HG02571 (cell line): Measurements from ENCODE around the gene SEMA3G.

Experiments
- ATAC-seq: cut with Tn5 transposase; IDR thresholded peaks from one replicate; pipeline ENCODE4 v1.9.1; 2021; ENCODE audit warnings: mild to moderate bottlenecking, moderate library complexity; ENCODE audit not compliant: unreplicated experiment

The SEMA3G gene

DNA sequence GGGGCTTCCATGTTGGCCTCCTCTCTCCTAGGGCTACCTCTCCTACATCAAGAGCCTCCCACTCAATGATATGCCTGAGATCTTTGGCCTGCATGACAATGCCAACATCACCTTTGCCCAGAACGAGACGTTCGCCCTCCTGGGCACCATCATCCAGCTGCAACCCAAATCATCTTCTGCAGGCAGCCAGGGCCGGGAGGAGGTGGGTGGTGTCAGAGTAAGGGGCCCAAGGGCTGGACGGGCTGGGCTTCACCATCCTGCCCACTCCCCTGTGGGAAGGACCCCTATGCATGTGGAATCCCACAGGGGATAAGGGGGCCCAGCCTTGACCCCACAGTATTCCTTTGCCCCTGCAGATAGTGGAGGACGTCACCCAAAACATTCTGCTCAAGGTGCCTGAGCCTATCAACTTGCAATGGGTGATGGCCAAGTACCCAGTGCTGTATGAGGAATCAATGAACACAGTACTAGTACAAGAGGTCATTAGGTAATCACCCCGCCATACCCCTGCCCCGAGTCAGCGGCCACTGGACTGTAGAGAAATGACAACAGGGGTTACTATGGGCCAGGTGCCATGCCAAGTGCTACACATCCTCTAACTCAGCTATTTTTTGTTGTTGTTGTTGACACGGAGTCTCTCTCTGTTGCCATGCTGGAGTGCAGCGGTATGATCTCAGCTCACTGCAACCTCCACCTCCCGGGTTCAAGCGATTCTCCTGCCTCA, 47.1 kb downstream of the SEMA3G start:
- no peak for ATAC-seq

DNA sequence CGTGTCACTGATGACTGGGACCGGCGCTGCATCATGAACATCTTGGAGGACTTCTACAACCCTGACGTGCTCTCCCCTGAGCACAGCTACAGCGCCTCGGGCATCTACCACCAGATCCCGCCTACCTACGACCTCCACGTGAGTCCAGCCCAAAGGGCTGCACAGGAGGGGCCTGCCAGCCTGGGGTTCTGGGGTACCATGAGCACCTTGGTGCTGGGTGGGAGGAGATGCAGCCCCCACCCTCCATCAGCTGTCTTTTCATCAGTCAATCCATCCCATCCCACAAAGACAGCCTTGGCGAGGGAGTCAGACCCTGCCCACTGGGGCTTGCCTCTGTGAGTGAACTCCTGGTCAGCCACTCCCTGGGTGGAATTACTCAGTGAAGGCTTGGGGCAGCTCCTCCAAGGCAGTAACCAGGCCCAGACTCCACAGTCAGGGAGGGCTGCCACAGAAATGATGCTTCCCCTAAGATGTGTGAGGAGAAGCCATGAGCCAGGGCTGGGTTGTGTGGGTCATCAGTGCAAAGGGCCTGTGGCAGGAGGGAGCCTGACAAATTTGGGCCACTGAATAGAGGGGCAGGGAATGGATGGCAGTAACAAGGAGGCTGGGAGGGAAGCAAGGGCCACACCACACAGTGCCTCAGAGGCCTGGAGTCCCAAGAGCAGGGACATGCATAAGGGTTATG, 47.9 kb downstream of the SEMA3G start:
- ATAC-seq = no peak

DNA sequence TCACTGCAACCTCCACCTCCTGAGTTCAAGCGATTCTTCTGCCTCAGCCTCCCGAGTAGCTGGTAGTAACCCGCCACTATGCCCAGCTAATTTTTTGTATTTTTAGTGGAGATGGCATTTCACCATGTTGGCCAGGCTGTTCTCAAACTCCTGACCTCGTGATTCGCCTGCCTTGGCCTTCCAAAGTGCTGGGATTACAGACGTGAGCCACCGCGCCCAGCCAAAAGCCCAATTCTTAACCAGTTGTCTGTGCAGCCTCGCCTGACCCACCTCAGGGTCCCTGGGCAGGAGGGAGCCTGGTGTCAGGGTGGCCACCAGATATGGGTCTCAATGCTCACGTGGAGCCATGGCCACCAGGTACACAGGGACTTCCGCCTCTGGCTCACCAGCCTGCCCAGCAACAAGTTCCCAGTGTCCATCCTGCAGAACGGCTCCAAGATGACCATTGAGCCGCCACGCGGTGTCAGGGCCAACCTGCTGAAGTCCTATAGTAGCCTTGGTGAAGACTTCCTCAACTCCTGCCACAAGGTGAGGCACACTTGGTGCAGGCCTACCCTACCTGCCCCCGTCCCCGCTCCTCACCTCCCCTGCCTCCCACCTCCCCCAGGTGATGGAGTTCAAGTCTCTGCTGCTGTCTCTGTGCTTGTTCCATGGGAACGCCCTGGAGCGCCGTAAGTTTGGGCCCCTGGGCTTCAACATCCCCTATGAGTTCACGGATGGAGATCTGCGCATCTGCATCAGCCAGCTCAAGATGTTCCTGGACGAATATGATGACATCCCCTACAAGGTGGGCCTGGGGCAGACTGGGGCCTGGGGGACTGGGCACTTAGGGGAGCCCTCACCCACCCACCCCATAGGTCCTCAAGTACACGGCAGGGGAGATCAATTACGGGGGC, 48.6 kb downstream of the SEMA3G start:
- no peak for ATAC-seq

DNA sequence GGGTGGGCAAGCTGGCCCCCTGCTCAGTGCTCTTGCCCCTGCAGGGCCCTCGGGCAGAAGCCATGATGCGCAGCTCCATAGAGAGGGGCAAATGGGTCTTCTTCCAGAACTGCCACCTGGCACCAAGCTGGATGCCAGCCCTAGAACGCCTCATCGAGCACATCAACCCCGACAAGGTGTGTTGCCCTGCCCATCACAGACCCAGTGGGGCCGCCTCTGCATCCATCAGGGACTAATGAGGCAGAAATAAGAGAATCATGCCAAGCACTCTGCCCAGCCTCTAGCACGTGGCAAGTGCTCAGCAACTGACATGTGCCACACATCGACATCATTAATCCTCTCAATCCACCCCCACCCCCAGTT, 49.4 kb downstream of the SEMA3G start:
- ATAC-seq = no peak

DNA sequence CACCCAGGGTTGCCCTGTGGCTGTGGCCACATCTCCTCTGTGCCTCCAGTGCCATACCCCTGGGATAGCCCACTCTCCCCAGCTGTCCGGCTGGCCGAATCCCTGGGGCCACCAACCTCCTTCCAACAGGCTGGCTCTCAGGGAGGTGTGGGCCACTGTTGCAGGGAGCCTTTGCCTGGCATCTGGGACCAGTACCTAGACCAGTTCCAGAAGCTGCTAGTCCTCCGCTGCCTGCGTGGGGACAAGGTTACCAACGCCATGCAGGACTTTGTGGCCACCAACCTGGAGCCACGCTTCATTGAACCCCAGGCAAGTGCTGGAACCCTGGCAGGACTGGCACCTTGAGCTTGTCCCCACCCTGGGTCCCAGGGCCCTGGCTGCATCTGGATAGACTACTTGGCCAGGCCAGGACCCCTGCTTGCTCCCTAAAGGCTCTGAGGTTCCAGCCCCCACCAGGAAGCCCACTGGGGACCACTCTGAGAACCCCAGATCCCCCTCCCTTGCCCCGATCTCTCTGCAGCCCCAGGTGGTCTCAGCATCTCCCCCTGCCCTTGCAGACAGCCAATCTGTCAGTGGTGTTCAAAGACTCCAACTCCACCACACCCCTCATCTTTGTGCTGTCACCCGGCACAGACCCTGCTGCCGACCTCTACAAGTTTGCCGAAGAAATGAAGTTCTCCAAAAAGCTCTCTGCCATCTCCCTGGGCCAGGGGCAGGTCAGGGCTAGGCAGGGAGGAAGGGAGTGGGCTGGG, 50.0 kb downstream of the SEMA3G start:
- no peak for ATAC-seq

DNA sequence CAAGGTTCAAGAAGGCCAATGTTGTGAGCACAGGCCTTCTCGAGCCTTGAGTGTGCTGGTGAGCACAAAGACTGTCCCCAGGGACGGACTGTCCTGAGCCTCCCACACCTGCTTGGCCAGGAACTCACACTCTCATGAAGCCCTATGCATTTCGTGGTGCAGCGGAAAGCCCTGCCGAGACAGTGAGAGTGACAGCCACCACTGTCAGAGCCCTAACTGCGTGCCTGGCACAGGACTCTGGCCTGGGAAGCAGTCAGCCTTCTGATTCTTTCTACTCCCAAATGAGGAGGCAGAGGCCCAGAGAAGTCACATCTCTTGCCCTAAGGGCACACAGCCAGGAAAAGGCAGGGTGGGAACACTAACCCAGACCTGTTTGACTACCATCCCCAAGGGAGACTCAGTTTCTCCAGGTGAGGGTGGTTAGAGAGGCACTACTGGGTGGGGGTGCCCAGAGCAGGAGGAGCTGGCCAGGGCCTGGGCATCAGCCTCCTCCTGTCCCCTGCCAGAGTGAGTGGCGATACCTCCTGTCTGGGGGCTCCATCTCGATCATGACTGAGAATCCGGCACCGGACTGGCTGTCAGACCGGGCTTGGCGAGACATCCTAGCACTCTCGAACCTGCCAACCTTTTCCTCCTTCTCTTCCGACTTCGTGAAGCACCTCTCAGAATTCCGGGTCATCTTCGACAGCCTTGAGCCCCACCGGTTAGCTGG, 50.8 kb downstream of the SEMA3G start:
- ATAC-seq = no peak

DNA sequence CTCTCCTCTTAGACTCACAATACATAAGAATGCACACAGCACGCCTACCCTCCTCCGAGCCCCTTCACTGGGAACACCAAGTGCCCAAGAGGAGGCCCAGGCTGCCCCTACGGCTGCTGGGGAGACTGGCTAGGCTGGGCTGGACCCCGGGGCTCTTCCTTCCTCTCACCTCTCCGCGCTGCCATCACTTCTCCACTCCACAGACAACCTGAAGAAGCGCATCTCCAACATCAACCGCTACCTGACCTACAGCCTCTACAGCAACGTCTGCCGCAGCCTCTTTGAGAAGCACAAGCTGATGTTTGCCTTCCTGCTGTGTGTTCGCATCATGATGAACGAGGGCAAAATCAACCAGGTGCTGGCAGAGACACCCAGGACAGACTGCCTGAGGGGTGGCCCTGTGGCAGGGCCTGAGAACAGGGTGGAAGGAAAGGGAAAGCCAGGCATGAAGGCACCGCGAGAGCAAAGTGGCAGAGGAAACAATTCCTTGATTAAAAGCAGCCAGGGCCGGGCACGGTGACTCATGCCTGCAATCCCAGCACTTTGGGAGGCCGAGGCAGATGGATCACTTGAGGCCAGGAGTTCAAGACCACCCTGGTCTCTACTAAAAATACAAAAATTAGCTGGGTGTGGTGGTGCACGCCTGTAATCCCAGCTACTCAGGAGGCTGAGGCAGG, 51.6 kb downstream of the SEMA3G start:
- ATAC-seq = no peak

DNA sequence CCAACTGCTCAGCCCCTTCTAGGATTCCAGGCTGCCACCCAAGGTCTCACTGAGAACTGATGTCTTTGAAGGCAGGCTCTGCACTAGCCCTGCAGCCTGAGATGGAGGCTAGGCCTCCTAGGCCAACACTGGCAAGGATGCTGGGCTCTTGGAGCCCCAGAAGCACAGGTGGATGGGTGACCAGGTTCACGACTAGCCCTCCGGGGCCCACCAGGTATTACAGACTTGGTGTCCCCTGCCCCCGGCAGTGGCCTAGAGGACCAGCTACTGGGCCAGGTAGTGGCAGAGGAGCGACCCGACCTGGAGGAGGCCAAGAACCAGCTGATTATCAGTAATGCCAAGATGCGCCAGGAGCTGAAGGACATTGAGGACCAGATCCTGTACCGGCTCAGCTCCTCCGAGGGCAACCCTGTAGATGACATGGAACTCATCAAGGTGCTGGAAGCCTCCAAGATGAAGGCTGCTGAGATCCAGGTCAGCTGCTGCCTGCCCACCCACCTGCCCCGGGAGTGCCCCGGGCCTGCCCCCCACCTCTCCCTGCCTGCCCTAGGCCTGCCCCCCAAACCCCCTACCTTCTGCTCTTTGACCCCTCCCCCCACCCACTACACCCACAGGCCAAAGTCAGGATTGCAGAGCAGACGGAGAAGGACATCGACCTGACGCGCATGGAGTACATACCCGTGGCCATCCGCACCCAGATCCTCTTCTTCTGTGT, 52.5 kb downstream of the SEMA3G start:
- no peak for ATAC-seq

DNA sequence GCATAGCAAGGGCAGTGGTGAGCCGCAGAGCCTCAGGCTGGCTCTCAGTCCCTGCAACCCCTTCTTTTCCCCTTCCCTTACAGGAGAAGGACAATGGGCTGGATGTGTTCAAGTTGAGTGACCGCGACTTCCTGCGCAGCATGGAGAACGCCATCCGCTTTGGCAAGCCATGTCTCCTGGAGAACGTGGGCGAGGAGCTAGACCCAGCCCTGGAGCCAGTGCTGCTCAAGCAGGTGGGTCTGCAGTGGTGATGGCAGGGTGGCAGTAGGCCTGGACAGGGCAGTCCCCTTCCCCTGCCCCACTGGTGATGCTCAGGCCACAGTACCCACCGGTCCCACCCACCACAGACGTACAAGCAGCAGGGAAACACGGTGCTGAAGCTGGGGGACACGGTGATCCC, 53.8 kb downstream of the SEMA3G start:
- no peak for ATAC-seq

DNA sequence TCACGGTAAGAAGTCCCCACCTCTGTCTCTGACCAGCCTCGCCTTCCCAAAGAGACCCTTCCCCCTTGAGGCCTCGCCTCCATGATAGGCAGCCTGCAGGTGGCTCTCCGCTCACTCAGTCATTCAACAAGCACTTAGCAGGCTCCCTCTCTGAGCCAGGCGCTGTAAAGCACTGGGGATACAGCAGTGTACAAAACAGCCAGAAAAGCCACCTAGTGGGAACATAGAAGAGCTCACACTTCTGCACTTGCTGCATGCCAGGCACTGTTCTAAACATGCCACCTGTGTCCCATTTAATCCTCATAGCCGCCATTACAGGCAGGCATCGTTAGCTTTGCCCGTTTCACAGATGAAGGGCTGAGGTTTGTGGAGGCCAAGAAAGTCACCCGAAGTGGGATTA, 56.0 kb downstream of the SEMA3G start:
- no peak for ATAC-seq

DNA sequence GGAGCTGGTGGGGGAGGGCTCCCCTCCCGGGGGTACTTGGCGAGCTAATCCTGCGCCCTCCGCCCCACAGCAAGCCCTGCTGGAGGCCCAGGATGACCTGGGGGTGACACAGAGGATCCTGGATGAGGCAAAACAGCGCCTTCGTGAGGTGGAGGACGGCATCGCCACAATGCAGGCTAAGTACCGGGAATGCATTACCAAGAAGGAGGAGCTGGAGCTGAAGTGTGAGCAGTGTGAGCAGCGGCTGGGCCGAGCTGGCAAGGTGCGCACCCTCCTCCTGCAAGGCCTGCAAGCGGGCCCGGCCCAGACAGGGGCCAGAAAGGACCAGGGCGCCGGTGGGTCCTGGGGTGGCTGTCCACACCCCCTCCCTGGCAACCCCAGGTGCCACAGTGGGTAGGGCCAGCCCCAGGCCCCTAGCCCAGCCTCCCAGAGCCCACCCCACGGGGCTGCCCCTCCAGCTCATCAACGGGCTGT, 56.5 kb downstream of the SEMA3G start:
- no peak for ATAC-seq

DNA sequence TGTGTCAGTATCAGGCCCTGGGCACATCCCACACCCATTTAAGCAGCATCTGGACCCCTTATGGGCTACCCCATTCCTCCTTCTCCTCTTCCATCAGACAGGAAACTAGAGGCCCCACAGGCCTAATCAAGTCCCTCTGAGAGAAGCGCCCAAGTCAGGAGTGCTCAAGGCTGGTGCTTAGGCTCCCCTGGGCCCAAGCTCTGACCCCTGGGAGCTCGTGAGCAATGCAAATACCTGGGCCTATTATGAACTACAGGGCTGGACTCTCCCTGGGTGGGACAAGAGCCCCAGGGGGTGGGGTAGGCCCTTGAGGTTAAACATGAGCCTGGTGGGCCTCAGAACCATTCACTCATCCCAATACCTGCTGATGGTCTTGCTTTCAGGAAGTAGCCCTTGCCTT, 57.4 kb downstream of the SEMA3G start:
- no peak for ATAC-seq

DNA sequence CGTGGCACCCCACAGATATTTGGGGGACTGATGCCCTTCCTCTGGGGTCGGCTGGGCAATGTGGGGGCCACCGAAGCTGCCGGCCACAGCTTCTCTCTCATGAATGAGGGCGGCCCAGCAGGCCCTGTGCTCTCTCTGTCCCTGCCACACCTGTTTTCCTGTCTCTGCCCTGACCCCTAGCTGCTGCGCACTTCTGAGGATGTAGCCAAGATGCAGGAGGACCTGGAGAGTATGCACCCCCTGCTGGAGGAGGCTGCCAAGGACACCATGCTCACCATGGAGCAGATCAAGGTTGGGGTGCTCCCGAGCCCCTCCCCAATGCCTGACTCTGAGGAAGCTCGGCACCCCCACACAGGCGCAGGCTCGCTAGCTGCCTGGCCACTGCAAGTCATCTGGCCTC, 59.7 kb downstream of the SEMA3G start:
- ATAC-seq = no peak

DNA sequence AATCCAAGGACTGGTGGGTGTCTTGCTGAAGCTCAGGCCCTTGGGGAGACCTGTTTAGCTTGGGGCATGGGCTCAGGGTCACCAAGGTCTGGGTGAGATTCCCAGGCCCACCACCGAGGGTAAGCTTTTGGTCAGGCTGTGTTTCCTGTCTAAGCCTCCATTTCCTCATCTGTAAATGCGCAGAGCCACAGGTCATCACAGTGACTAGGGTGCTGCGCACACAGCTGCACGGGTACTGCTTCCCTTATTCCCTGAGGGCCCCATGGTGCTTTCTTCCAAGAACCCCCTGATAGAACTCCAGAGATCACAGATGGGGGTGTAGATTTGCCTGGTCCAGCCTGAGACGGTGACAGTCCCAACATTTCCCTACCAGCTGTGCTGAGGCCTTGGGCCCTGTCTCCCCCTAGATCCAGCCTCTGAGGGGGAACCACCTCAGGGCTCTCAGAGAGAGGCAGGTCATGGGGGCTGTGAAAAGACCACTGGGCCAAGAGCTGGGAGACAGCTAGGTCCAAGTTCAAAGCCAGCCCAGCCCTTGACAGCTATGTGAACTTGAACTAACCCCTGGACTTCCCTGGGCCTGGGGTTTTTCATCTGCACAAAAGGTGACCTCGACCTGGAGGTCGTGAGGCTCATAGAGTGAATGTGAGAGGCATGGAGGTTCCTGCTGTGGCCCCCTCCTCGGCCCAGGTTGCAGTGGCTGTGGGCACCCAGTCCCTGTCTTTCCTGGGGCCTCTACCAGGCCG, 60.7 kb downstream of the SEMA3G start:
- ATAC-seq = no peak

DNA sequence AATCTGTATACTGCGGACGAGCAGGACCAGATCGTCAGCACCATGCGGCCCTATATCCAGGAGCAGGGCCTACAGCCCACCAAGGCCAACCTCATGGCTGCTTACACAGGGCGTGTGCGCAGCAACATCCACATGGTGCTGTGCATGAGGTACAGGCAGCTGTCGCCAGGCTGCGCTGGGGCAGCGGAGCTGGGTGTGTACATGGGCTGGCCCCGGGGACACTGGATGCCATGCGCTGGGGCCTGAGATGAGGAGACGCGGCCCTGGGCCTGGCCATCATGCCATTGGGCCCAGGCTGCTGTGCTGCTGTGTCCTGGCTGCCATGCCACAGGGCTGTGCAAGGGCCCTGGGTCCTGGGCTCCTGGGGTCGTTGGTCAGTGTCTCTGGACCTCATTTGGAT, 61.5 kb downstream of the SEMA3G start:
- no peak for ATAC-seq
